Stimulated activated naive CD4-positive, alpha-beta T cell (primary cell): ENCODE measurements around the gene MRPS2.
"Not testable (repeated sequence)": the region's sequence is repeated elsewhere in the genome, so short reads cannot be mapped to it uniquely, and the experiment has no call there.

Experiments
- DNase-seq, 6 experiments: peaks; one replicate each; lab custom pipeline; 2025; lab: John Stamatoyannopoulos, UW

MRPS2 gene

GRCh38 chr9:135499326-135500070 is 984 bp upstream of the MRPS2 start:
- peak; percentile 64 to 90 (median 80) for DNase-seq

DNA sequence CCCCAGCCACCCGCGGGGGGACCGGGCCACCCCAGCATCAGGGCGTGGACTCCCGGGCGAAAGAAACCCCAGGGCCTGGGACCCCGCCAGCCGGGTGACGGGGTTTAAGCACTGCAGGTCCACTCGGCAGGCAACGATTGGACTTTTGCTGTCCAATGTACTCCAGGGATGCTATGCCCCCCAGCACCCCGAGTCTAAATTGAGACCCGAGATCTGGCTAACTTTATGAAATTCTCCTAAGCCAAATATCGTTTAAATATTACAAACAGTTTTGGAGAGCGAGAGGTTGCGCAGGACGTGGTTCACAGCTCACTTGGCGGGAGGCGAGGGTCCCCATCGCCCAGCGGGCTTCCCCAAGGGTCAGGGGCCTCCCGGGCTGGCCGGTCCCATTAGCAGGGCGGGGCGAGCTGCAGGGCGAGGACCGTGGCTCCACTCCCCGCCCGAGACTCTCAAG is 384 bp upstream of the MRPS2 start:
- no peak for DNase-seq

DNA sequence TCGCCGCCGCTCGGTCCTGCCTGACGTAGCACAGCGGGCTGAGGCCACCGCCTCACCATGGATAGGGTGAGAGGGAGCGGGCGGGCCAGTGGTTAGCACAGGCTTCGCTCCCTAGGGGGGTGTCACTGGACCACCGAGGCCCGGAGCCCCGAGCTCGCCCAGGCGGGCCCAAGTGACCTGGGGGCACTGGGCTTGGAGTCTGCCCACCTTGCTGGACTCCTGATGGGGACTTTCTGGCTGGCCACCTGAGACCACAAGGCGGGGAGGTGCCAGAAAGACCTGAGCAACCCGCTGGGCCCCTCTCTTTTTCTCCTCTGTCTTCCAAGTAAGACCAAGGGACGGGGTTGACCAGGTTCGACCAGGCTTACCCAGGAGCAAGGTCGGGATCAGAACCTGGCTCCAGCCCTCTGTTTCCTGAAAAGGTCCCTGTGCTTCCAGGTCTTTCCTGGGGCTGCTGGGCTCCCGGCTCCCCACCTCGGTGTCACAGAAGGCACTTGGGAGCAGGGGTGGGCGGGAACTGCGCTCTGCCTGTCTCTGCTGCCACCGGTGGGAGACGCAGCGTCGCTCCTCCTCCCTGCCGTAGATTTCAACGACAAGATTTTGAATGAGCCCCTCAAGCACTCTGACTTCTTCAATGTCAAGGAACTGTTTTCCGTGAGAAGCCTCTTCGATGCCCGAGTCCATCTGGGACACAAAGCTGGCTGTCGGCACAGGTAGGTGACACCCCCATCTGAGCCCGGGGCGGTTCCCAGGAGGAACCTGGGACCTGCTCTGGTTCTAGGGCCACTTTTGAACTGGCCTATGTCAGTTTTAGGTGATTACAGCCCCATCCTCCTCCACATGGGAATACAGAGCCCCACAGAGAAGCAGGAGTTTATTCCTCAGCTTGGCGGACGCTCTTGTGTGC is 1.0 kb downstream of the MRPS2 start:
- no peak for DNase-seq

- no peak for DNase-seq
Observed at GRCh38 chr9:135502168-135502872, 1.8 kb downstream of the MRPS2 start.

DNA sequence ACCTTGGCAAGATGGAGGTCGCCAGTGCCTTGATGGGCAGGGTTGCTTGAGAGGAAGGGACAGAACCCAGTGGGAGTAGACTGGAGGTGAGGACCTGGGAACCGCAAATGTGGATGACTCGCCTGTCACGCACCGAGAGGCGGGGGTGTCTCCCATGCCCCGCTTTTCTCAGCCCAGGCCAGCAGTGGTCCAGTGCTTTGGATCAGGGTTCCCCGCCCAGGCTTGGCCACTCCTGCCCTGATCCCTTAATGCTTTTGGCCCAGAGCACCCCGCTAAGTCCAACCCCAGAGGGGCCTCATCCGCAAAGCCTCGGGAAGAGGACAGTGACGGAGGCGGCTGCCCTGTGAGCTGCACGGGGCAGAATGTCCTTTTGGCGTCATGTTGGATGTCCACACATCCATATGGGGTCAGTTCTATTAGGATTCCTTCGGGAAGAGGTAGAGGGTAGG is 2.4 kb downstream of the MRPS2 start:
- no peak for DNase-seq

DNA sequence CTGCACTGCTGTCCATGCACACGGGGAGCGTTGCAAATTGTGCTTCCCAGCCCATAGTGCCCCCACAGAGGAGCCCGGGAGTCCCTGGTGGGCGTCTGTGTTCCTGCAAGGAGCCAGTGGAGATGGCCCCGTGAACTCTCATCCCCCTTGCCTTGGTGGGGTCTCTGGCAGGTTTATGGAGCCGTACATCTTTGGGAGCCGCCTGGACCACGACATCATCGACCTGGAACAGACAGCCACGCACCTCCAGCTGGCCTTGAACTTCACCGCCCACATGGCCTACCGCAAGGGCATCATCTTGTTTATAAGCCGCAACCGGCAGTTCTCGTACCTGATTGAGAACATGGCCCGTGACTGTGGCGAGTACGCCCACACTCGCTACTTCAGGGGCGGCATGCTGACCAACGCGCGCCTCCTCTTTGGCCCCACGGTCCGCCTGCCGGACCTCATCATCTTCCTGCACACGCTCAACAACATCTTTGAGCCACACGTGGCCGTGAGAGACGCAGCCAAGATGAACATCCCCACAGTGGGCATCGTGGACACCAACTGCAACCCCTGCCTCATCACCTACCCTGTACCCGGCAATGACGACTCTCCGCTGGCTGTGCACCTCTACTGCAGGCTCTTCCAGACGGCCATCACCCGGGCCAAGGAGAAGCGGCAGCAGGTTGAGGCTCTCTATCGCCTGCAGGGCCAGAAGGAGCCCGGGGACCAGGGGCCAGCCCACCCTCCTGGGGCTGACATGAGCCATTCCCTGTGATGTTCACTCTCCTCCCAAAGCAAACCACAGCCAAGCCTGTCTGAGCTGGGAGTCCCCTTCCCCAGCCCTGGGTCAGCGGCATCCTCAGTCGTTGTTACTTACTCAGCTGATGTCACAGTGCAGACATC is 3.1 kb downstream of the MRPS2 start:
- DNase-seq: no peak

DNA sequence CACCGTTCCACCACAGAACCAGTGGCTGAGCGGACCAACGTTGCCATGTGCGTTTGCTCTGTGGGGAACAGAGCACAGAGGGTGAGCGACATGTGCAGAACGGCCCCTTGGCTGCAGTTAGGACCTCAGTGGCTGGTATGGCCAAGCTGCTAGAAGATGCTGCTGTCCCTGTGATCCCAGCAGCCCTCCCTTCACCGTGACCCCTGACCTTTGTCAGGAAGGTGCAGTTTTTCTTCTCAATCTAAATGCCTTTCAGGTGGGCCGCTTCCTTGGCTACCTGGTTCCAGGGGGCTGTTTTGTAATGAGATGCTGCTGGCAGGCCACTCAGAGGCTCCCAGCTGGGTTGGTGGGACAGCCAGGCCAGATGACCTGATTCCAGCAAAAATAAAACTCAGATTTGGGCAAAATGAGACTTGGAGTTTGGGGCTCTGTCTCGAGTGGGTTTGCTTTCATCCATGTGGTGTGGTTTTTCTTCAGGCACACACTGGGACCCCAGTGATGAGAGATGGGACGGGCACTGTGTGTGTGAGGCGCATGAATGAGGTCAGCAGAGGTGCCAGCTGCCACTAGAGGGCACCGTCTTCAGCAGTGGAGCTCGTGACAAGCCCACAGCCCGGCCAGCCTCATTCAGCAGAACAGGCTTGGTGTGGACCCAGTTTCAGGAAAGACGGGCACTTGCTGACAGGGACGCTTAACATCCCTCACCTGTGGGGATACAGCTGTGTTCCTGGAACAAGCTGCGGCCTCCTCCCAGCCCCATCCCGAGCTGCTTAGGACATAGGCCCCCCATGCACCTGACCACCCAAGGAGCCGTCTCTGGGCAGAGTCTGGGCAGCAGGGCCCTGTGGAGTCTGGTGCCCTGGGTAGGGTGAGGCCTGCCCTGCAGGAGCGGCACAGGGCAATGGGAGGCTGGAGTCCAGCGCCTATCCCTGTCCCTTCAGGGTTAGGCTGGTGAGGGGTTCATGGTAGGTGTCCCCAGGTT is 4.1 kb downstream of the MRPS2 start:
- peak in 5 of 6 experiments; percentile 4 to 33 (median 24) for DNase-seq

GRCh38 chr9:135505406-135506187 is 5.1 kb downstream of the MRPS2 start:
- no peak for DNase-seq

- DNase-seq: no peak
Observed at GRCh38 chr9:135506327-135507103, 6.0 kb downstream of the MRPS2 start.

DNA sequence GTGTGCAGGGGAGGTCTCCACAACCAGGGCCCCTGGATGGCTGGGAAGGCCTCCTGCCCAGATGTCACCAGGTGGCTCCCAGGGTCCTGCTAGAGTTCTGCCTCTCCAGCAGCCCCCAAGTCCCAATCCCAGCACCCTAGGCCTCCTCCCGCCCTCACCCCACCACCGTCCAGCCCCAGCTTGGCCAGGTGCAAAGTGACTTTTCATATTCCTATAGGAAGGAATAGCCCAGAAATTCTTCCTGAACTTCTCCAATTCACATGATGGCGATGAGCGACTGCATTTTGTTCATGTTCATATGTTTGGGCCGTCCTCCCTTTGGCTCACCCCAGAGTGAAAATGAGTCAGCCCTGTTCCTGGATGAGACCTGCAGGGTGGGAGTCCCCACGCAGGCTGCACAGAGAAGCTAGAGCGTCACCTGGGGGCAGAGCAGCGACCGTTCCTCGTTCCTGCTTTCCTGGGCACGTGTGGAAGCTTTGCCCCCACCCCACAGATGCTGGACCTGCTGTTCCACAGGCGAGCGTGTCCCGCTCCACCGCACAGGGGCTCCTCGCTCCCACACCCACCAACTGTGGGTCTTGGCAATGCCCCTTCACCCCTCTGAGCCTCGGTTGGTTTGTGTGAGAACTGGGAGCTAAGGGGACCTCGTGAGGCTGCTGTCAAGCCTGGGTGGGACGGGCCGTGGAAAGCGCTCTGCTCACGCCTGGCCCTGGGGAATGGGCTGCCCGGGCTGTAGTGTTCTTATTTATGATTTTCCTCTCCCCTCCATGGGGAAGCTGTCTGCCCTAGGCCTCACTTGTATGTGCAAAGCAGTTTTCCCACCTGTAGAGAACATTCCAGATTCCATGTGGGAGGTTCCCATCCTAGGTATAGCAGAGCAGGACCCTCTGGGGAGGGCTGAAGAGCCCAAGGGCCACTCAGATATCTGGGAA is 6.9 kb downstream of the MRPS2 start:
- DNase-seq: no peak

- DNase-seq: no peak
Observed at GRCh38 chr9:135508211-135508820, 7.8 kb downstream of the MRPS2 start.

GRCh38 chr9:135509458-135509857 is 9.0 kb downstream of the MRPS2 start:
- no peak for DNase-seq

DNA sequence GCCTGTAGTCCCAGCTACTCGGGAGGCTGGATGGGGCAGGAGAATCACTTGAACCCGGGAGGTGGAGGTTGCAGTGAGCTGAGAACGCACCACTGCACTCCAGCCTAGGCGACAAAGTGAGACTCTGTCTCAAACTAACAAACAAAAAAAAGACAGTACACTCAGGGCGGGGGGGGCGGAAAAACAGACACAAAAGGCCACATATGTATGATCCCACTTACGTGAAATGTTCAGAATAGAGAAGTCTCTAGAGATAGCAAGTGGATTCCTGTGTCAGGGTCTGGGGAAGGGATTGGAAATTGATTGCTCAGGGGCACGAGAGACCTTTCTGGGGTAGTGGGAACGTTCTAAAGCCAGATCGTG is 11.7 kb downstream of the MRPS2 start:
- DNase-seq: no peak

DNA sequence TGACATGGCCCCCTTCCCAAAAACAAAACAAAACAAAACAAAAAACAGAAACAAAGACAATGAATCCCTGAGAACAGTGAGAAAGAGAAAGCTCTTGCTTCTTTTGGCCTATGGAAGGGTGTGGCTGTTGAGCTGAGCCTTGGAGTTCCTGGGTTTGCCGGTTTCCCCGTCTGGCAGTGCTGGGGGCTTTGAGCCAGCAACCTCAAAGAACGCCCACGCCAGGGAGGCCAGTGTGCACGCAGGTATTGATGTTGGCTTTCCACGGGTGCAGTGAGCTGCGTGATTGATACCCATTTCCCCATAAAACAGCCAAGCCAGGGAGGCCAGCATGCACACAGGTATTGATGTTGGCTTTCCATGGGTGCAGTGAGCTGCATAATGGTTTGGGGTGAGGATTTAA is 12.4 kb downstream of the MRPS2 start:
- DNase-seq: no peak

DNA sequence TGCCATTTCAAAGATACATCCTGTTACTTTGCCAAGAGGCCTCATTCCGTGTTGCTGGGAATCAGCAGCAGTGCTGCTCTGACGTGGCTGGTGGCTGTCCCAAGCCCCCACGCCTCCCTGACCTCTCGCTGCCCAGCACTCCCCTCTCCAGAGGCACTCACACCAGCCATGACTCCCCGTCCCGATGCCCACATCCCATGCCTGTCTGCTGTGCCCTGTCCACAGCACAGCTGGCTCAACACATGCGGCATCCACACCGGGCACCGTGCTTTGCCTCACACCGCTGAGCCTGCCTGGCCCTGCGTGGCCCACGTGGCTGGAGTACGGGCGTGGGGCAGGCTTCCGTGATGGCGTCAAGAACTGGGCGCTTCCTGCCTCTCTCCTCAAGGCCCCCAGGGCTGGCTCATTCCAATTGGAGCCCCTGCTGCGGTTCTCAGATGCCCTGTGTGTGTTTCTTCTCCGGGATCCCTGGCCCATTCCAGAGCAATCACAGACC is 12.9 kb downstream of the MRPS2 start:
- no peak for DNase-seq

GRCh38 chr9:135513906-135514305 is 13.4 kb downstream of the MRPS2 start:
- DNase-seq: not testable (repeated sequence)
